ENCODE results near the gene RAET1G.
"Not testable (repeated sequence)": the region's sequence is repeated elsewhere in the genome, so short reads cannot be mapped to it uniquely, and the experiment has no call there.

The RAET1G gene

GRCh38 chr6:149953934-149954327 lies 31.0 kb upstream of the RAET1G start:
- not testable (repeated sequence) for DNase-seq

GRCh38 chr6:149953390-149953789 lies 30.5 kb upstream of the RAET1G start:
- DNase-seq = not testable (repeated sequence)

GRCh38 chr6:149951626-149952025 lies 28.7 kb upstream of the RAET1G start:
- no peak for DNase-seq

- DNase-seq = no peak
These were observed 28.2 kb upstream of the RAET1G start for GRCh38 chr6:149951096-149951495.

- no peak for DNase-seq
These were observed 27.5 kb upstream of the RAET1G start for GRCh38 chr6:149950423-149950822.

- DNase-seq = no peak
These were observed 25.7 kb upstream of the RAET1G start for GRCh38 chr6:149948616-149949015.

GRCh38 chr6:149948011-149948410 lies 25.1 kb upstream of the RAET1G start:
- DNase-seq = no peak

- DNase-seq = not testable (repeated sequence)
These were observed 24.6 kb upstream of the RAET1G start for GRCh38 chr6:149947533-149947932.

- not testable (repeated sequence) for DNase-seq
These were observed 23.7 kb upstream of the RAET1G start for GRCh38 chr6:149946631-149947030.

GRCh38 chr6:149945276-149945675 lies 22.4 kb upstream of the RAET1G start:
- DNase-seq = not testable (repeated sequence)

GRCh38 chr6:149943321-149943720 lies 20.4 kb upstream of the RAET1G start:
- DNase-seq = not testable (repeated sequence)

GRCh38 chr6:149942461-149942829 lies 19.5 kb upstream of the RAET1G start:
- DNase-seq = no peak

- peak; percentile 81 to 92 for DNase-seq
These were observed 18.9 kb upstream of the RAET1G start, which contains the start of gene ULBP2 for GRCh38 chr6:149941583-149942460. ULBP2 (plus strand) TSS chr6:149942014; CDS start chr6:149942073, 59 bp downstream.

- no peak for DNase-seq
These were observed 17.7 kb upstream of the RAET1G start for GRCh38 chr6:149940672-149940982.

GRCh38 chr6:149939909-149940671 lies 17.2 kb upstream of the RAET1G start:
- DNase-seq = no peak

GRCh38 chr6:149939356-149939648 lies 16.4 kb upstream of the RAET1G start:
- DNase-seq = no peak

- DNase-seq = no peak
These were observed 15.8 kb upstream of the RAET1G start for GRCh38 chr6:149938571-149939355.

- not testable (repeated sequence) for DNase-seq
These were observed 15.2 kb upstream of the RAET1G start for GRCh38 chr6:149938013-149938570.

- DNase-seq = no peak
These were observed 13.8 kb upstream of the RAET1G start for GRCh38 chr6:149936743-149937142.

GRCh38 chr6:149935668-149936067 lies 12.7 kb upstream of the RAET1G start:
- no peak for DNase-seq

- DNase-seq = no peak
These were observed 12.3 kb upstream of the RAET1G start for GRCh38 chr6:149935246-149935645.

- DNase-seq = peak; percentile 57 to 97
These were observed 11.6 kb upstream of the RAET1G start for GRCh38 chr6:149934249-149935156.

All from inflammatory macrophage treated with lipopolysaccharide for 1 hour (primary cell).